AG04450 (cell line): ENCODE results near the gene CHMP5. TPM values are rescaled to one million over a fixed set of nuclear protein-coding genes. Genes with fewer than 3 reads are reported as not detected.

Source experiments
- CTCF ChIA-PET: fragments of 300-600, 350-600 bp; formaldehyde crosslinking; extraction: SDS; loops from one replicate; lab custom pipeline; 2022; ENCODE audit warnings: antibody characterized with exemption, inconsistent platforms; lab: Charles Lee
- POLR2A ChIA-PET: fragments of 350-600 bp; formaldehyde crosslinking; extraction: SDS; loops from one replicate; lab custom pipeline; 2021; ENCODE audit warnings: antibody characterized with exemption, inconsistent platforms; lab: Yijun Ruan, JAX
- DNase-seq: peaks from one replicate; pipeline ENCODE4 v3.0.0-alpha.2; 2011; ENCODE audit warnings: low read depth, low spot score
- H3K27ac ChIP-seq: one replicate; pipeline ENCODE4 v1.5.1; 2012; ENCODE audit warnings: low read depth, low read length, control low read depth
- H3K27me3 ChIP-seq: one replicate; pipeline ENCODE4 v1.6.0; 2012; ENCODE audit warnings: low read length; ENCODE audit not compliant: control insufficient read depth, insufficient read depth
- H3K4me3 ChIP-seq: 2 replicates; pipeline ENCODE4 v1.5.1; 2011; ENCODE audit warnings: mild to moderate bottlenecking, low read depth, low read length, control low read depth
- H3K9me3 ChIP-seq: 2 replicates; pipeline ENCODE4 v1.5.1; 2012; ENCODE audit warnings: low read length; ENCODE audit not compliant: control insufficient read depth, insufficient read depth
- polyA plus RNA-seq: library from polyadenylated mRNA; depleted of rRNA; stranded (reverse); fragments of >200 nt; gene quantifications from 2 replicates; pipeline ENCODE4 v1.2.3, GENCODE V29; 2011
- TF ChIP-seq, protein P1 (sequence below): IDR thresholded peaks from 2 replicates; pipeline ENCODE4 v1.5.1; 2011; ENCODE audit warnings: low read depth, low read length, control low read depth, inconsistent platforms

CHMP5 gene
- polyA plus RNA-seq, 1 experiment, result 144 TPM

DNA sequence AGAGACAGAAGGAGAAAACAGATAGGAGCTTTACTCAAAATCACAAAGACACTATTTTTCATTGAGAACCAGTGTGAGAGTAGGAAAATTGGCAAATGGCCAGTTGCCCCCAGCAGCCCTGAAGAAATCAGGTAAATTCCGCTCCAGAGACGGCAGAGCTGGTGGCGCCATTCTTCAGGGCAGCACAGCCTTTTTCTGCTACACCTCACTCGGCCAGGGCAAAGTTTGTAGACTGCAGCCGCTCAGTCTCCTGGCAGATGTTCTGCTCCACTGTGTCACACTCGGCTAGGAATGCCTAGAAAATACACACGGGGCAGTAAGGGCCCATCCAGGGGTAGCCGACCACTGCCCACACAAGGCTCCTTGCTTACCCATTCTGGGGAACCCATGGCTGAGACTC is 9.8 kb upstream of the CHMP5 start:
- CTCF ChIA-PET, result no interaction called here
- Histone ChIP-seq H3K4me3 (no peak overlapping the region), H3K9me3 (no peaks in the 10 kb centered on the region), H3K27ac (no peak overlapping the region), H3K27me3 (no peaks in the 10 kb centered on the region)
- TF ChIP-seq, protein P1, sequence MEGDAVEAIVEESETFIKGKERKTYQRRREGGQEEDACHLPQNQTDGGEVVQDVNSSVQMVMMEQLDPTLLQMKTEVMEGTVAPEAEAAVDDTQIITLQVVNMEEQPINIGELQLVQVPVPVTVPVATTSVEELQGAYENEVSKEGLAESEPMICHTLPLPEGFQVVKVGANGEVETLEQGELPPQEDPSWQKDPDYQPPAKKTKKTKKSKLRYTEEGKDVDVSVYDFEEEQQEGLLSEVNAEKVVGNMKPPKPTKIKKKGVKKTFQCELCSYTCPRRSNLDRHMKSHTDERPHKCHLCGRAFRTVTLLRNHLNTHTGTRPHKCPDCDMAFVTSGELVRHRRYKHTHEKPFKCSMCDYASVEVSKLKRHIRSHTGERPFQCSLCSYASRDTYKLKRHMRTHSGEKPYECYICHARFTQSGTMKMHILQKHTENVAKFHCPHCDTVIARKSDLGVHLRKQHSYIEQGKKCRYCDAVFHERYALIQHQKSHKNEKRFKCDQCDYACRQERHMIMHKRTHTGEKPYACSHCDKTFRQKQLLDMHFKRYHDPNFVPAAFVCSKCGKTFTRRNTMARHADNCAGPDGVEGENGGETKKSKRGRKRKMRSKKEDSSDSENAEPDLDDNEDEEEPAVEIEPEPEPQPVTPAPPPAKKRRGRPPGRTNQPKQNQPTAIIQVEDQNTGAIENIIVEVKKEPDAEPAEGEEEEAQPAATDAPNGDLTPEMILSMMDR, result no peak
- no peak for DNase-seq
- POLR2A ChIA-PET, result no interaction called here

DNA sequence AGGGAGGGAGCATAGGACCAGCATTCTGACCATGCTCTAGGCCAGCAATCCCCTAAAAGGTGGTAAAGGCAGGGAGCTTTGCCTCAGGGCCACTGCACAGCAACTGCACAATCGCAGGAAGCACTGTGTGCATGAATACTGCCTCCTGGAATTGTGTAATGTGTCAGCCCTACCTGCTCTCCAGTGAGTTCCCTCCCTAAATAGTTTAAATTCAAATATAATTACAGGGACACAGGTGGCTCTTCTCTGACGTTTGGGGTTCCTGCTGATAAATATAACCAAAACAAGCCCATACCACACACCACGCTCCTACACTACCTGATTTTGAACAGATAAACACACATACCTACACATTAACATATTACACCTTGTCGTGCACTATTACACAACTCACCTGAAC is 9.4 kb upstream of the CHMP5 start:
- no peak overlapping the region for H3K4me3 ChIP-seq
- ChIA-PET POLR2A (no interaction called here), CTCF (no interaction called here)
- TF ChIP-seq, protein P1, result no peak
- H3K27me3 ChIP-seq, result no peaks in the 10 kb centered on the region
- no peaks in the 10 kb centered on the region for H3K9me3 ChIP-seq
- no peak for DNase-seq
- H3K27ac ChIP-seq, result no peak overlapping the region

DNA sequence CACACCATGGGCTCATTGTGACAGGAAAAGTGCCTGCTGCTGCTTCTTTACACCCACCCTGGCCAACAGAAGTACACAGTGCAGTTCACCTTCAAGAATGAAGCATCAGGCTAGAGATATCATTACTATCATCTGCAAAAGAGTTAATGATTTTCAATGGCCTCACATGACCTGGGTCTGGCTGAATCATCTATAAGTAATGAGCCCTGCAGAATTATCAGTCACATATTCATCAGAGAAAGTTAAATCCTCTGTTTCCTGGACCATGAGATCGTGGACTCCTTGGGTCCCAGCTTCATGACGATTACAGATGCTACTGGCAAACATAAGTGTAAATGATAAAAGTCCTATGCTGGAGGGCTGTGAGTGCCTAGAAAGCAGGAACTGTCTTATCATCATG is 8.6 kb upstream of the CHMP5 start:
- Histone ChIP-seq H3K9me3 (no peaks in the 10 kb centered on the region), H3K27me3 (no peaks in the 10 kb centered on the region), H3K27ac (no peak overlapping the region), H3K4me3 (no peak overlapping the region)
- no peak for DNase-seq
- TF ChIP-seq, protein P1, result no peak
- CTCF ChIA-PET, result no interaction called here
- POLR2A ChIA-PET, result no interaction called here

DNA sequence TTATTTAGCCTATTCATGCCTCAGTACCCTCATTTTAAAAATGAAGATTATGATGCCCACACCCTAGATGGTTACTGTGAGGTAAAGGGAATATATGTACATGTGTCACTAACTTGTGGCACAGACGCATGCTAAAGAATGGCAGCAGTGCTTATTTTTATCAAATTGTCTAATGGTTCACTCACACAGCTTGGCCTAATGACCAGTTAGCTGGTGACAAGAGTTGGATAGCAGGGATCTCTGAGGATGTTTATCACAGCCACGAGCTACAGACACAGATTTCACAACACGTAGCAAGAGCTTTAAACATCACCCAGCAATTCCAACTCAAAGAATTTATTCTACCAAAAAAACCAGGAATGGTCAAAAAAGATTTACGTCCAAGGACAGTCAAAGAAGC is 7.6 kb upstream of the CHMP5 start:
- ChIA-PET CTCF (interaction anchor here (1.4 kb wide), 1 partner anchor 176 kb away, joined by 4 read pairs; no protein-coding TSS in a partner anchor), POLR2A (no interaction called here)
- Histone ChIP-seq H3K27me3 (no peaks in the 10 kb centered on the region), H3K9me3 (no peaks in the 10 kb centered on the region), H3K4me3 (no peak overlapping the region), H3K27ac (no peak overlapping the region)
- TF ChIP-seq, protein P1, result no peak
- no peak for DNase-seq

DNA sequence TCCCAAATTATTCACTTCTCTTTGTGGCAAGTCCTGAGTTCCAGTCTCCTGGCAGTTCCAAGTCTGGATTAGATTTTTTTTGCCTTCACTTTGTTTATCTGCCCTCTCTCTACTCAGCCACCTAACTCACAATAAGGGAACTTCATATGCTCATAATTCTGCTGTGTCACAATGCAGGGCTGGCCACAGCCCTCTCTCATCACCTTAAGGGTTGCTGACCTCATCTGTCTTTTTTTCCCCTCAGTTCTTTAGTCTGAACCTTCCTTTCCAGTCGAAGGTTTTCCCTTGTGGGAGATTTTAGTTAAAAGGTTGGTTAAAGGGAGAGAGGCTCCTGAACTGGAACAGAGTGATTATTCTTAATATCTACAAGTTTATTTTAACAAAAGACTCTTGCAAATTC is 4.5 kb upstream of the CHMP5 start:
- ChIA-PET POLR2A (no interaction called here), CTCF (no interaction called here)
- H3K27ac ChIP-seq, result no peak overlapping the region
- TF ChIP-seq, protein P1, result no peak
- H3K9me3 ChIP-seq, result no peaks in the 10 kb centered on the region; the same call in 1 of the 2 replicates
- DNase-seq, result no peak
- no peaks in the 10 kb centered on the region for H3K27me3 ChIP-seq
- H3K4me3 ChIP-seq, result no peak overlapping the region
